Inflammatory macrophage treated with lipopolysaccharide for 1 hour (primary cell): ENCODE measurements around the gene RBM7.

Experiments
- DNase-seq, 2 donors: peaks; one replicate each; pipeline ENCODE4 v3.0.0-alpha.2; 2020 to 2022

Gene RBM7

GRCh38 chr11:114400216-114400914 is at the start of gene RBM7, which contains the start of gene C11orf71:
Gene RBM7 (plus strand): TSS chr11:114400666. CDS start chr11:114400672, 6 bp downstream.
Gene C11orf71 (minus strand): TSS chr11:114400511. CDS start chr11:114400331, 180 bp downstream.
- peak; percentile 98 for DNase-seq

- no peak for DNase-seq
These were observed 47.0 kb upstream of the RBM7 start for GRCh38 chr11:114353443-114353842.

GRCh38 chr11:114354076-114354475 is 46.4 kb upstream of the RBM7 start:
- no peak for DNase-seq

GRCh38 chr11:114358716-114359115 is 41.8 kb upstream of the RBM7 start:
- no peak for DNase-seq

GRCh38 chr11:114359342-114359741 is 41.1 kb upstream of the RBM7 start:
- no peak for DNase-seq

GRCh38 chr11:114362326-114362725 is 38.1 kb upstream of the RBM7 start:
- DNase-seq: no peak

GRCh38 chr11:114362958-114363357 is 37.5 kb upstream of the RBM7 start:
- no peak for DNase-seq

GRCh38 chr11:114366331-114367243 is 33.9 kb upstream of the RBM7 start:
- no peak for DNase-seq

GRCh38 chr11:114367244-114367957 is 33.1 kb upstream of the RBM7 start:
- no peak for DNase-seq

- no peak for DNase-seq
These were observed 31.4 kb upstream of the RBM7 start for GRCh38 chr11:114368918-114369680.

GRCh38 chr11:114375052-114375451 is 25.4 kb upstream of the RBM7 start:
- no peak for DNase-seq

- DNase-seq: no peak
These were observed 22.7 kb upstream of the RBM7 start for GRCh38 chr11:114377612-114378267.

GRCh38 chr11:114379394-114380069 is 20.9 kb upstream of the RBM7 start:
- no peak for DNase-seq

GRCh38 chr11:114382509-114382908 is 18.0 kb upstream of the RBM7 start:
- DNase-seq: no peak

GRCh38 chr11:114384487-114384886 is 16.0 kb upstream of the RBM7 start:
- no peak for DNase-seq

- no peak for DNase-seq
These were observed 14.3 kb upstream of the RBM7 start for GRCh38 chr11:114386131-114386530.

GRCh38 chr11:114386545-114386944 is 13.9 kb upstream of the RBM7 start:
- no peak for DNase-seq

- DNase-seq: no peak
These were observed 7.5 kb upstream of the RBM7 start for GRCh38 chr11:114392735-114393667.

GRCh38 chr11:114395736-114396135 is 4.7 kb upstream of the RBM7 start:
- DNase-seq: no peak

- DNase-seq: peak; percentile 36
These were observed 3.5 kb upstream of the RBM7 start for GRCh38 chr11:114396916-114397315.
